Hindlimb muscle (tissue), 1 donor: Measurements from ENCODE around the gene TLN1. TPM values are rescaled to one million over a fixed set of nuclear protein-coding genes. Genes with fewer than 3 reads are reported as not detected.
A peak's percentile ranks its signal among the peaks of the same experiment; 100 is the strongest.

ENCODE experiments used
- DNase-seq: peaks from one replicate; pipeline ENCODE4 v3.0.0-alpha.2; 2013
- polyA plus RNA-seq: library from polyadenylated mRNA; unstranded; fragments of 120-200 nt; gene quantifications from one replicate; pipeline ENCODE4 v1.2.1, GENCODE V29; 2013; ENCODE audit not compliant: insufficient read length

The TLN1 gene
- polyA plus RNA-seq, 1 donor = 117 TPM

- DNase-seq = no peak
Observed at GRCh38 chr9:35682520-35683315, 49.3 kb downstream of the TLN1 start.

GRCh38 chr9:35682051-35682450, 49.9 kb downstream of the TLN1 start:
- DNase-seq = no peak

- no peak for DNase-seq
Observed at GRCh38 chr9:35681341-35682002, 50.5 kb downstream of the TLN1 start.

- no peak for DNase-seq
Observed at GRCh38 chr9:35680331-35681105, 51.5 kb downstream of the TLN1 start.

GRCh38 chr9:35679766-35680330, 52.1 kb downstream of the TLN1 start:
- no peak for DNase-seq

- DNase-seq = no peak
Observed at GRCh38 chr9:35679091-35679490, 52.9 kb downstream of the TLN1 start.

GRCh38 chr9:35675732-35676392, 56.1 kb downstream of the TLN1 start:
- no peak for DNase-seq

GRCh38 chr9:35675204-35675603, 56.8 kb downstream of the TLN1 start:
- no peak for DNase-seq

- DNase-seq = no peak
Observed at GRCh38 chr9:35674025-35674361, 58.0 kb downstream of the TLN1 start.

GRCh38 chr9:35673132-35674024, 58.6 kb downstream of the TLN1 start, which contains the start of gene CA9:
Gene CA9 (plus strand): TSS chr9:35673928. CDS start chr9:35673960, 32 bp downstream.
- no peak for DNase-seq

- no peak for DNase-seq
Observed at GRCh38 chr9:35669331-35670145, 62.5 kb downstream of the TLN1 start.

GRCh38 chr9:35667939-35668338, 64.1 kb downstream of the TLN1 start:
- no peak for DNase-seq

- DNase-seq = no peak
Observed at GRCh38 chr9:35666549-35666948, 65.4 kb downstream of the TLN1 start.

- DNase-seq = no peak
Observed at GRCh38 chr9:35666045-35666444, 66.0 kb downstream of the TLN1 start.

GRCh38 chr9:35665471-35665818, 66.5 kb downstream of the TLN1 start:
- no peak for DNase-seq

GRCh38 chr9:35664531-35665470, 67.2 kb downstream of the TLN1 start, which contains the start of gene ARHGEF39:
Gene ARHGEF39 (minus strand): TSS chr9:35665195. CDS start chr9:35665169, 26 bp downstream.
- peak; percentile 83 for DNase-seq

GRCh38 chr9:35662437-35662836, 69.6 kb downstream of the TLN1 start:
- DNase-seq = no peak

- DNase-seq = no peak
Observed at GRCh38 chr9:35661756-35662350, 70.1 kb downstream of the TLN1 start.

- DNase-seq = no peak
Observed at GRCh38 chr9:35660966-35661415, 71.0 kb downstream of the TLN1 start.
